Thymus (tissue), 11 donors: ENCODE measurements around the gene VWA5B1. TPM values are rescaled to one million over a fixed set of nuclear protein-coding genes. Genes with fewer than 3 reads are reported as not detected.
"Not testable (repeated sequence)": the region's sequence is repeated elsewhere in the genome, so short reads cannot be mapped to it uniquely, and the experiment has no call there.

Experiments
- DNase-seq, 9 donors: peaks; one replicate each; pipeline ENCODE4 v3.0.0-alpha.2; 2013; ENCODE audit warnings: low spot score in 9 of 9, low read depth in 6 of 9, missing footprints in 1 of 9
- H3K27ac ChIP-seq, 2 donors: one replicate each; pipeline ENCODE4 v1.5.1; 2013; ENCODE audit warnings: control low read depth in 1 of 2, low read depth in 1 of 2, low read length in 1 of 2, mild to moderate bottlenecking in 1 of 2, moderate library complexity in 1 of 2
- H3K27me3 ChIP-seq, 2 donors: one replicate each; pipeline ENCODE4 v1.5.1; 2013; ENCODE audit warnings: low read length in 1 of 2; ENCODE audit not compliant: control insufficient read depth in 2 of 2, insufficient read depth in 1 of 2
- H3K36me3 ChIP-seq, 2 donors: one replicate each; pipeline ENCODE4 v1.5.1; 2013; ENCODE audit warnings: low read length in 1 of 2, mild to moderate bottlenecking in 1 of 2, moderate library complexity in 1 of 2; ENCODE audit not compliant: control insufficient read depth in 2 of 2, insufficient read depth in 2 of 2
- H3K4me1 ChIP-seq, 2 donors: one replicate each; pipeline ENCODE4 v1.5.1; 2013; ENCODE audit warnings: low read length in 2 of 2; ENCODE audit not compliant: control insufficient read depth in 2 of 2, insufficient read depth in 2 of 2
- H3K4me3 ChIP-seq, 2 donors: one replicate each; pipeline ENCODE4 v1.5.1; 2013; ENCODE audit warnings: low read length in 2 of 2, control low read depth in 1 of 2, mild to moderate bottlenecking in 1 of 2
- H3K9me3 ChIP-seq, 2 donors: one replicate each; pipeline ENCODE4 v1.5.1; 2013; ENCODE audit warnings: low read length in 1 of 2, mild to moderate bottlenecking in 1 of 2; ENCODE audit not compliant: control insufficient read depth in 2 of 2, insufficient read depth in 1 of 2
- WGBS: extraction: QIAGEN DNeasy Blood & Tissue Kit; methylation state at CpG from one replicate; pipeline ENCODE4 v1.1.7; 2013; 5-methylcytosine and 5-hydroxymethylcytosine counted together
- polyA plus RNA-seq: library from polyadenylated mRNA; stranded (reverse); fragments of 200-250 nt; gene quantifications from one replicate; pipeline ENCODE4 v1.2.3, GENCODE V29; 2013
- total RNA-seq: library from RNA; stranded (reverse); fragments of 120-200 nt; gene quantifications from one replicate; pipeline ENCODE4 v1.2.4, GENCODE V29; 2013
- donor health status: healthy.

The VWA5B1 gene
- total and polyA plus RNA-seq, 2 donors = 0.05 TPM

- Histone ChIP-seq H3K4me3 (no peak overlapping the region), H3K9me3 (no peaks in the 10 kb centered on the region), H3K36me3 (no peaks in the 10 kb centered on the region), H3K27me3 (no peaks in the 10 kb centered on the region), H3K27ac (no peak overlapping the region), H3K4me1 (no peaks in the 10 kb centered on the region)
- no peak for DNase-seq
- 95% methylated on average over 5 of the region's 5 CpGs for WGBS
Measured at GRCh38 chr1:20261095-20261494, 29.6 kb upstream of the VWA5B1 start.

- H3K27me3 ChIP-seq = no peaks in the 10 kb centered on the region
- no peak overlapping the region for H3K4me3 ChIP-seq
- no peaks in the 10 kb centered on the region for H3K4me1 ChIP-seq
- WGBS = 82% methylated on average over 8 of the region's 8 CpGs
- H3K9me3 ChIP-seq = no peaks in the 10 kb centered on the region
- DNase-seq = no peak
- no peak overlapping the region for H3K27ac ChIP-seq
- no peaks in the 10 kb centered on the region for H3K36me3 ChIP-seq
Measured at GRCh38 chr1:20262810-20263534, 27.7 kb upstream of the VWA5B1 start.

- WGBS = 81% methylated on average over 4 of the region's 4 CpGs
- Histone ChIP-seq H3K27ac (no peak overlapping the region), H3K9me3 (no peaks in the 10 kb centered on the region), H3K27me3 (no peaks in the 10 kb centered on the region), H3K4me1 (no peaks in the 10 kb centered on the region), H3K36me3 (no peaks in the 10 kb centered on the region), H3K4me3 (no peak overlapping the region)
- no peak for DNase-seq
Measured at GRCh38 chr1:20265250-20265649, 25.4 kb upstream of the VWA5B1 start.

- no peaks in the 10 kb centered on the region for H3K36me3 ChIP-seq
- H3K27me3 ChIP-seq = no peaks in the 10 kb centered on the region
- H3K27ac ChIP-seq = no peak overlapping the region
- DNase-seq = no peak
- H3K4me3 ChIP-seq = no peak overlapping the region
- no peaks in the 10 kb centered on the region for H3K9me3 ChIP-seq
- WGBS = 85% methylated on average over 8 of the region's 8 CpGs
- H3K4me1 ChIP-seq = no peaks in the 10 kb centered on the region
Measured at GRCh38 chr1:20266141-20266540, 24.5 kb upstream of the VWA5B1 start.

- H3K9me3 ChIP-seq = no peaks in the 10 kb centered on the region
- H3K36me3 ChIP-seq = no peaks in the 10 kb centered on the region
- no peaks in the 10 kb centered on the region for H3K4me1 ChIP-seq
- DNase-seq = no peak
- WGBS = 67% methylated on average over 6 of the region's 6 CpGs
- no peaks in the 10 kb centered on the region for H3K27me3 ChIP-seq
- H3K4me3 ChIP-seq = no peak overlapping the region
- no peak overlapping the region for H3K27ac ChIP-seq
Measured at GRCh38 chr1:20266642-20267041, 24.0 kb upstream of the VWA5B1 start.

- Histone ChIP-seq H3K27ac (no peak overlapping the region), H3K36me3 (no peaks in the 10 kb centered on the region), H3K27me3 (no peaks in the 10 kb centered on the region), H3K4me1 (no peaks in the 10 kb centered on the region), H3K4me3 (no peak overlapping the region), H3K9me3 (peaks cover 0 to 3% of the 10 kb centered on the region in 2 donors)
- WGBS = 74% methylated on average over 11 of the region's 11 CpGs
- no peak for DNase-seq
Measured at GRCh38 chr1:20271498-20272400, 18.9 kb upstream of the VWA5B1 start.

GRCh38 chr1:20273716-20274115, 17.0 kb upstream of the VWA5B1 start:
- not testable (repeated sequence) for H3K27ac ChIP-seq, H3K27me3 ChIP-seq, H3K9me3 ChIP-seq, DNase-seq, H3K4me3 ChIP-seq, H3K4me1 ChIP-seq, H3K36me3 ChIP-seq

- no peaks in the 10 kb centered on the region for H3K4me1 ChIP-seq
- no peak overlapping the region for H3K4me3 ChIP-seq
- peaks cover 0 to 3% of the 10 kb centered on the region in 2 donors for H3K9me3 ChIP-seq
- DNase-seq = no peak
- H3K27ac ChIP-seq = no peak overlapping the region
- H3K27me3 ChIP-seq = no peaks in the 10 kb centered on the region
- 73% methylated on average over 7 of the region's 7 CpGs for whole genome bisulfite sequencing
- no peaks in the 10 kb centered on the region for H3K36me3 ChIP-seq
Measured at GRCh38 chr1:20275319-20275925, 15.3 kb upstream of the VWA5B1 start.
